GM23338 (cell line): ENCODE data around the gene MYOF. TPM values are rescaled to one million over a fixed set of nuclear protein-coding genes. Genes with fewer than 3 reads are reported as not detected.

Source experiments
- ATAC-seq: fragments of 200-7000 bp; cut with Tn5 transposase; 3 replicates; pipeline ENCODE4 v1.9.1; 2020
- DNase-seq: peaks from one replicate; pipeline ENCODE4 v3.0.0-alpha.2; 2015; ENCODE audit warnings: low spot score
- H2AFZ ChIP-seq: fragments of 200-600 bp; sonication (generic); 2 replicates; pipeline ENCODE4 v1.8.0; 2016; ENCODE audit warnings: antibody characterized with exemption, mild to moderate bottlenecking, moderate library complexity
- H3F3A ChIP-seq: fragments of 200-600 bp; sonication (generic); replicated peaks from 2 replicates; pipeline ENCODE4 v1.8.0; 2017; ENCODE audit warnings: antibody characterized with exemption, mixed run types, low read depth
- H3K27ac ChIP-seq: fragments of 200-600 bp; sonication (generic); 2 replicates; pipeline ENCODE4 v1.6.1; 2016; ENCODE audit warnings: low read depth
- H3K27me3 ChIP-seq: fragments of 200-600 bp; sonication (generic); 2 replicates; pipeline ENCODE4 v1.8.0; 2016; ENCODE audit warnings: mild to moderate bottlenecking, mixed run types, moderate library complexity; ENCODE audit not compliant: insufficient read depth
- H3K36me3 ChIP-seq: fragments of 200-600 bp; sonication (generic); 2 replicates; pipeline ENCODE4 v1.8.0; 2016; ENCODE audit warnings: mild to moderate bottlenecking; ENCODE audit not compliant: insufficient read depth
- H3K4me1 ChIP-seq: fragments of 200-600 bp; sonication (generic); 2 replicates; pipeline ENCODE4 v1.8.0; 2016; ENCODE audit warnings: mild to moderate bottlenecking, moderate library complexity; ENCODE audit not compliant: insufficient read depth
- H3K4me2 ChIP-seq: fragments of 200-600 bp; sonication (generic); 2 replicates; pipeline ENCODE4 v1.7.1; 2017; ENCODE audit warnings: mixed run types
- H3K4me3 ChIP-seq: fragments of 200-600 bp; sonication (generic); 2 replicates; pipeline ENCODE4 v1.6.1; 2016; ENCODE audit warnings: mixed run types
- H3K79me2 ChIP-seq: fragments of 200-600 bp; sonication (generic); replicated peaks from 2 replicates; pipeline ENCODE4 v1.8.0; 2017; ENCODE audit warnings: mild to moderate bottlenecking; ENCODE audit not compliant: insufficient read depth
- H3K9me2 ChIP-seq: fragments of 200-600 bp; sonication (generic); 2 replicates; pipeline ENCODE4 v1.8.0; 2017; ENCODE audit not compliant: insufficient read depth
- H4K20me1 ChIP-seq: fragments of 200-600 bp; sonication (generic); replicated peaks from 2 replicates; pipeline ENCODE4 v1.8.0; 2017; ENCODE audit warnings: mild to moderate bottlenecking; ENCODE audit not compliant: insufficient read depth
- H3K27ac Mint-ChIP-seq: 2 replicates; pipeline ENCODE4 v1.8.0; 2020; ENCODE audit warnings: inconsistent platforms, mild to moderate bottlenecking, moderate library complexity, mixed read lengths
- H3K27me3 Mint-ChIP-seq: 3 replicates; pipeline ENCODE4 v1.8.0; 2022; ENCODE audit warnings: low read depth, mild to moderate bottlenecking, moderate library complexity, mixed read lengths, inconsistent platforms; ENCODE audit not compliant: insufficient read depth, poor library complexity
- H3K36me3 Mint-ChIP-seq: 3 replicates; pipeline ENCODE4 v1.8.0; 2021; ENCODE audit warnings: low read depth, mild to moderate bottlenecking, inconsistent platforms, moderate library complexity, mixed read lengths
- H3K4me1 Mint-ChIP-seq: 3 replicates; pipeline ENCODE4 v1.8.0; 2020; ENCODE audit warnings: mild to moderate bottlenecking, inconsistent platforms, mixed read lengths
- H3K4me3 Mint-ChIP-seq: 3 replicates; pipeline ENCODE4 v1.8.0; 2021; ENCODE audit warnings: moderate library complexity, mild to moderate bottlenecking, inconsistent platforms, mixed read lengths
- H3K9me3 Mint-ChIP-seq: 3 replicates; pipeline ENCODE4 v1.8.0; 2020; ENCODE audit warnings: moderate library complexity, mild to moderate bottlenecking, inconsistent platforms, mixed read lengths
- CREB1 ChIP-seq: fragments of 250-450 bp; sonication (Bioruptor Pico); IDR thresholded peaks from 2 replicates; pipeline ENCODE4 v1.5.0; 2020; ENCODE audit warnings: low read depth, mild to moderate bottlenecking, moderate library complexity
- EZH2 ChIP-seq: fragments of 200-600 bp; sonication (generic); IDR thresholded peaks from one replicate; pipeline ENCODE4 v1.8.0; 2017; ENCODE audit warnings: antibody characterized with exemption, mild to moderate bottlenecking, low read depth; ENCODE audit not compliant: unreplicated experiment
- EZH2phosphoT487 ChIP-seq: fragments of 200-600 bp; sonication (generic); IDR thresholded peaks from one replicate; pipeline ENCODE4 v1.8.1; 2018; ENCODE audit warnings: antibody characterized with exemption; ENCODE audit not compliant: unreplicated experiment
- JUNB ChIP-seq: IDR thresholded peaks from one replicate; pipeline ENCODE4 v1.6.1; 2016; ENCODE audit warnings: antibody characterized with exemption; ENCODE audit not compliant: unreplicated experiment
- NANOG ChIP-seq: IDR thresholded peaks from 2 replicates; pipeline ENCODE4 v1.6.1; 2016; ENCODE audit warnings: antibody characterized with exemption, borderline replicate concordance
- POLR2AphosphoS5 ChIP-seq: IDR thresholded peaks from 2 replicates; pipeline ENCODE4 v1.6.1; 2016; ENCODE audit warnings: antibody characterized with exemption, low read depth
- STAT1 ChIP-seq: IDR thresholded peaks from one replicate; pipeline ENCODE4 v1.6.1; 2016; ENCODE audit warnings: antibody characterized with exemption; ENCODE audit not compliant: unreplicated experiment
- ZNF114 ChIP-seq: fragments of 250-450 bp; sonication (Bioruptor Pico); IDR thresholded peaks from 2 replicates; pipeline ENCODE4 v1.5.0; 2020; ENCODE audit warnings: mild to moderate bottlenecking, moderate library complexity
- ZNF331 ChIP-seq: fragments of 250-450 bp; sonication (Bioruptor Pico); IDR thresholded peaks from 2 replicates; pipeline ENCODE4 v1.5.0; 2020; ENCODE audit warnings: low read depth, mild to moderate bottlenecking, moderate library complexity
- polyA plus RNA-seq: library from polyadenylated mRNA; unstranded; fragments of >200 nt; fragmentation: Nextera tagmentation; extraction: Ambion mirVana; gene quantifications from 2 replicates; pipeline ENCODE4 v1.2.1, GENCODE V29; 2016
- total RNA-seq: library from RNA; depleted of rRNA; stranded (reverse); fragments of >200 nt; shearing (Covaris generic); gene quantifications from 2 replicates; pipeline ENCODE4 v1.2.3, GENCODE V29; 2014
- TF ChIP-seq, protein P1 (sequence below), 2 experiments: fragments of 200-600 bp in 1 of 2; sonication (generic) in 1 of 2; conservative IDR thresholded peaks; 2 replicates each; pipeline versions ENCODE4 v1.5.1 to v1.6.1; 2016 to 2017; ENCODE audit warnings: antibody characterized with exemption in 2 of 2, low read depth in 2 of 2, mild to moderate bottlenecking in 2 of 2, moderate library complexity in 1 of 2
- TF ChIP-seq, protein P2 (sequence below): IDR thresholded peaks from one replicate; pipeline ENCODE4 v1.6.1; 2018; ENCODE audit warnings: antibody characterized with exemption; ENCODE audit not compliant: unreplicated experiment
- TF ChIP-seq, protein P3 (sequence below): fragments of 250-450 bp; sonication (Bioruptor Pico); IDR thresholded peaks from 2 replicates; pipeline ENCODE4 v1.5.0; 2020; ENCODE audit warnings: mild to moderate bottlenecking, moderate library complexity
- TF ChIP-seq, protein P4 (sequence below): IDR thresholded peaks from 2 replicates; pipeline ENCODE4 v1.6.1; 2016; ENCODE audit warnings: antibody characterized with exemption

The MYOF gene
- total and polyA plus RNA-seq, 2 experiments from 2014 or later, result 0.82 to 1.4 TPM

DNA sequence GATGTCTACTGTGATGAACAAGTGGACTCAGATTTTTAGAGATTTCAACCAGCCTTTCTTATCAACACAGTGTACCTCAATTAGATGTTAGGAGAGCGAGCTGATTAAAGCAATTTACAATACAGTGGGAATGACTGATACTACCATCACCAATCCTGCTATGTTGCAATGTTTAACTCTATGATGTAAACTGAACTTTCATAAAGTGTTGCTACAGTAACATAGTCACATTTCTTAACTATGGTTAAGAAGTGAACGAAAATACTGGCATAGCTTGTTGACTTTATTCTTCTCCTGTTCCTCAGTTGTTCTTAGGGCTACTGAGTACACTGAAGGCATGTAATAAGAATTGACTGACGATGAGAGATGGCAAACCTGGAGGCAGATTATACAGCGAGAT is 139.8 kb downstream of the MYOF start:
- ATAC-seq (no peak), DNase-seq (no peak)
- Mint-ChIP-seq H3K27ac (no peak overlapping the region), H3K4me1 (peaks cover 8% of the 10 kb centered on the region), H3K27me3 (peaks cover 6% of the 10 kb centered on the region), H3K9me3 (no peaks in the 10 kb centered on the region), H3K4me3 (no peak overlapping the region), H3K36me3 (no peaks in the 10 kb centered on the region)
- Histone ChIP-seq H3F3A (no peaks in the 10 kb centered on the region), H3K27ac (no peak overlapping the region), H3K4me1 (0 out of 2 replicates have a peak, but pooled peaks cover 4% of the 10 kb centered on the region), H3K9me2 (no peaks in the 10 kb centered on the region), H3K36me3 (no peaks in the 10 kb centered on the region), H3K27me3 (no peaks in the 10 kb centered on the region), H4K20me1 (no peaks in the 10 kb centered on the region), H2AFZ (no peak overlapping the region), H3K79me2 (no peaks in the 10 kb centered on the region), H3K4me3 (no peak overlapping the region), H3K4me2 (no peak overlapping the region)
- TF ChIP-seq, protein P1, sequence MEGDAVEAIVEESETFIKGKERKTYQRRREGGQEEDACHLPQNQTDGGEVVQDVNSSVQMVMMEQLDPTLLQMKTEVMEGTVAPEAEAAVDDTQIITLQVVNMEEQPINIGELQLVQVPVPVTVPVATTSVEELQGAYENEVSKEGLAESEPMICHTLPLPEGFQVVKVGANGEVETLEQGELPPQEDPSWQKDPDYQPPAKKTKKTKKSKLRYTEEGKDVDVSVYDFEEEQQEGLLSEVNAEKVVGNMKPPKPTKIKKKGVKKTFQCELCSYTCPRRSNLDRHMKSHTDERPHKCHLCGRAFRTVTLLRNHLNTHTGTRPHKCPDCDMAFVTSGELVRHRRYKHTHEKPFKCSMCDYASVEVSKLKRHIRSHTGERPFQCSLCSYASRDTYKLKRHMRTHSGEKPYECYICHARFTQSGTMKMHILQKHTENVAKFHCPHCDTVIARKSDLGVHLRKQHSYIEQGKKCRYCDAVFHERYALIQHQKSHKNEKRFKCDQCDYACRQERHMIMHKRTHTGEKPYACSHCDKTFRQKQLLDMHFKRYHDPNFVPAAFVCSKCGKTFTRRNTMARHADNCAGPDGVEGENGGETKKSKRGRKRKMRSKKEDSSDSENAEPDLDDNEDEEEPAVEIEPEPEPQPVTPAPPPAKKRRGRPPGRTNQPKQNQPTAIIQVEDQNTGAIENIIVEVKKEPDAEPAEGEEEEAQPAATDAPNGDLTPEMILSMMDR (conservative IDR thresholded peaks at IDR 0.05; ENCODE audit: low read depth in 2 of 2), result no peak
- TF ChIP-seq, protein P2, sequence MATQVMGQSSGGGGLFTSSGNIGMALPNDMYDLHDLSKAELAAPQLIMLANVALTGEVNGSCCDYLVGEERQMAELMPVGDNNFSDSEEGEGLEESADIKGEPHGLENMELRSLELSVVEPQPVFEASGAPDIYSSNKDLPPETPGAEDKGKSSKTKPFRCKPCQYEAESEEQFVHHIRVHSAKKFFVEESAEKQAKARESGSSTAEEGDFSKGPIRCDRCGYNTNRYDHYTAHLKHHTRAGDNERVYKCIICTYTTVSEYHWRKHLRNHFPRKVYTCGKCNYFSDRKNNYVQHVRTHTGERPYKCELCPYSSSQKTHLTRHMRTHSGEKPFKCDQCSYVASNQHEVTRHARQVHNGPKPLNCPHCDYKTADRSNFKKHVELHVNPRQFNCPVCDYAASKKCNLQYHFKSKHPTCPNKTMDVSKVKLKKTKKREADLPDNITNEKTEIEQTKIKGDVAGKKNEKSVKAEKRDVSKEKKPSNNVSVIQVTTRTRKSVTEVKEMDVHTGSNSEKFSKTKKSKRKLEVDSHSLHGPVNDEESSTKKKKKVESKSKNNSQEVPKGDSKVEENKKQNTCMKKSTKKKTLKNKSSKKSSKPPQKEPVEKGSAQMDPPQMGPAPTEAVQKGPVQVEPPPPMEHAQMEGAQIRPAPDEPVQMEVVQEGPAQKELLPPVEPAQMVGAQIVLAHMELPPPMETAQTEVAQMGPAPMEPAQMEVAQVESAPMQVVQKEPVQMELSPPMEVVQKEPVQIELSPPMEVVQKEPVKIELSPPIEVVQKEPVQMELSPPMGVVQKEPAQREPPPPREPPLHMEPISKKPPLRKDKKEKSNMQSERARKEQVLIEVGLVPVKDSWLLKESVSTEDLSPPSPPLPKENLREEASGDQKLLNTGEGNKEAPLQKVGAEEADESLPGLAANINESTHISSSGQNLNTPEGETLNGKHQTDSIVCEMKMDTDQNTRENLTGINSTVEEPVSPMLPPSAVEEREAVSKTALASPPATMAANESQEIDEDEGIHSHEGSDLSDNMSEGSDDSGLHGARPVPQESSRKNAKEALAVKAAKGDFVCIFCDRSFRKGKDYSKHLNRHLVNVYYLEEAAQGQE, result no peak
- TF ChIP-seq ZNF114 (CRISPR knock-in tag) (no peak), EZH2phosphoT487 (no peak), ZNF331 (no peak), JUNB (no peak), NANOG (no peak), STAT1 (no peak), EZH2 (no peak), POLR2AphosphoS5 (no peak), CREB1 (CRISPR knock-in tag) (no peak)
- TF ChIP-seq, protein P3, sequence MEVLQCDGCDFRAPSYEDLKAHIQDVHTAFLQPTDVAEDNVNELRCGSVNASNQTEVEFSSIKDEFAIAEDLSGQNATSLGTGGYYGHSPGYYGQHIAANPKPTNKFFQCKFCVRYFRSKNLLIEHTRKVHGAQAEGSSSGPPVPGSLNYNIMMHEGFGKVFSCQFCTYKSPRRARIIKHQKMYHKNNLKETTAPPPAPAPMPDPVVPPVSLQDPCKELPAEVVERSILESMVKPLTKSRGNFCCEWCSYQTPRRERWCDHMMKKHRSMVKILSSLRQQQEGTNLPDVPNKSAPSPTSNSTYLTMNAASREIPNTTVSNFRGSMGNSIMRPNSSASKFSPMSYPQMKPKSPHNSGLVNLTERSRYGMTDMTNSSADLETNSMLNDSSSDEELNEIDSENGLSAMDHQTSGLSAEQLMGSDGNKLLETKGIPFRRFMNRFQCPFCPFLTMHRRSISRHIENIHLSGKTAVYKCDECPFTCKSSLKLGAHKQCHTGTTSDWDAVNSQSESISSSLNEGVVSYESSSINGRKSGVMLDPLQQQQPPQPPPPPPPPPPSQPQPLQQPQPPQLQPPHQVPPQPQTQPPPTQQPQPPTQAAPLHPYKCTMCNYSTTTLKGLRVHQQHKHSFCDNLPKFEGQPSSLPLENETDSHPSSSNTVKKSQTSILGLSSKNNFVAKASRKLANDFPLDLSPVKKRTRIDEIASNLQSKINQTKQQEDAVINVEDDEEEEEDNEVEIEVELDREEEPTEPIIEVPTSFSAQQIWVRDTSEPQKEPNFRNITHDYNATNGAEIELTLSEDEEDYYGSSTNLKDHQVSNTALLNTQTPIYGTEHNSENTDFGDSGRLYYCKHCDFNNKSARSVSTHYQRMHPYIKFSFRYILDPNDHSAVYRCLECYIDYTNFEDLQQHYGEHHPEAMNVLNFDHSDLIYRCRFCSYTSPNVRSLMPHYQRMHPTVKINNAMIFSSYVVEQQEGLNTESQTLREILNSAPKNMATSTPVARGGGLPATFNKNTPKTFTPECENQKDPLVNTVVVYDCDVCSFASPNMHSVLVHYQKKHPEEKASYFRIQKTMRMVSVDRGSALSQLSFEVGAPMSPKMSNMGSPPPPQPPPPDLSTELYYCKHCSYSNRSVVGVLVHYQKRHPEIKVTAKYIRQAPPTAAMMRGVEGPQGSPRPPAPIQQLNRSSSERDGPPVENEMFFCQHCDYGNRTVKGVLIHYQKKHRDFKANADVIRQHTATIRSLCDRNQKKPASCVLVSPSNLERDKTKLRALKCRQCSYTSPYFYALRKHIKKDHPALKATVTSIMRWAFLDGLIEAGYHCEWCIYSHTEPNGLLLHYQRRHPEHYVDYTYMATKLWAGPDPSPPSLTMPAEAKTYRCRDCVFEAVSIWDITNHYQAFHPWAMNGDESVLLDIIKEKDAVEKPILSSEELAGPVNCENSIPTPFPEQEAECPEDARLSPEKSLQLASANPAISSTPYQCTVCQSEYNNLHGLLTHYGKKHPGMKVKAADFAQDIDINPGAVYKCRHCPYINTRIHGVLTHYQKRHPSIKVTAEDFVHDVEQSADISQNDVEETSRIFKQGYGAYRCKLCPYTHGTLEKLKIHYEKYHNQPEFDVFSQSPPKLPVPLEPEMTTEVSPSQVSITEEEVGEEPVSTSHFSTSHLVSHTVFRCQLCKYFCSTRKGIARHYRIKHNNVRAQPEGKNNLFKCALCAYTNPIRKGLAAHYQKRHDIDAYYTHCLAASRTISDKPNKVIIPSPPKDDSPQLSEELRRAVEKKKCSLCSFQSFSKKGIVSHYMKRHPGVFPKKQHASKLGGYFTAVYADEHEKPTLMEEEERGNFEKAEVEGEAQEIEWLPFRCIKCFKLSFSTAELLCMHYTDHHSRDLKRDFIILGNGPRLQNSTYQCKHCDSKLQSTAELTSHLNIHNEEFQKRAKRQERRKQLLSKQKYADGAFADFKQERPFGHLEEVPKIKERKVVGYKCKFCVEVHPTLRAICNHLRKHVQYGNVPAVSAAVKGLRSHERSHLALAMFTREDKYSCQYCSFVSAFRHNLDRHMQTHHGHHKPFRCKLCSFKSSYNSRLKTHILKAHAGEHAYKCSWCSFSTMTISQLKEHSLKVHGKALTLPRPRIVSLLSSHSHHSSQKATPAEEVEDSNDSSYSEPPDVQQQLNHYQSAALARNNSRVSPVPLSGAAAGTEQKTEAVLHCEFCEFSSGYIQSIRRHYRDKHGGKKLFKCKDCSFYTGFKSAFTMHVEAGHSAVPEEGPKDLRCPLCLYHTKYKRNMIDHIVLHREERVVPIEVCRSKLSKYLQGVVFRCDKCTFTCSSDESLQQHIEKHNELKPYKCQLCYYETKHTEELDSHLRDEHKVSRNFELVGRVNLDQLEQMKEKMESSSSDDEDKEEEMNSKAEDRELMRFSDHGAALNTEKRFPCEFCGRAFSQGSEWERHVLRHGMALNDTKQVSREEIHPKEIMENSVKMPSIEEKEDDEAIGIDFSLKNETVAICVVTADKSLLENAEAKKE (CRISPR knock-in tag), result no peak
- TF ChIP-seq, protein P4, sequence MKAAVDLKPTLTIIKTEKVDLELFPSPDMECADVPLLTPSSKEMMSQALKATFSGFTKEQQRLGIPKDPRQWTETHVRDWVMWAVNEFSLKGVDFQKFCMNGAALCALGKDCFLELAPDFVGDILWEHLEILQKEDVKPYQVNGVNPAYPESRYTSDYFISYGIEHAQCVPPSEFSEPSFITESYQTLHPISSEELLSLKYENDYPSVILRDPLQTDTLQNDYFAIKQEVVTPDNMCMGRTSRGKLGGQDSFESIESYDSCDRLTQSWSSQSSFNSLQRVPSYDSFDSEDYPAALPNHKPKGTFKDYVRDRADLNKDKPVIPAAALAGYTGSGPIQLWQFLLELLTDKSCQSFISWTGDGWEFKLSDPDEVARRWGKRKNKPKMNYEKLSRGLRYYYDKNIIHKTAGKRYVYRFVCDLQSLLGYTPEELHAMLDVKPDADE, result no peak
